Cerebellar cortex (tissue), 1 donor: ENCODE data around the gene PSRC1.

Experiments
- DNase-seq: peaks from one replicate; pipeline ENCODE4 v3.0.0-alpha.2; 2015; ENCODE audit warnings: low spot score

PSRC1 gene

DNA sequence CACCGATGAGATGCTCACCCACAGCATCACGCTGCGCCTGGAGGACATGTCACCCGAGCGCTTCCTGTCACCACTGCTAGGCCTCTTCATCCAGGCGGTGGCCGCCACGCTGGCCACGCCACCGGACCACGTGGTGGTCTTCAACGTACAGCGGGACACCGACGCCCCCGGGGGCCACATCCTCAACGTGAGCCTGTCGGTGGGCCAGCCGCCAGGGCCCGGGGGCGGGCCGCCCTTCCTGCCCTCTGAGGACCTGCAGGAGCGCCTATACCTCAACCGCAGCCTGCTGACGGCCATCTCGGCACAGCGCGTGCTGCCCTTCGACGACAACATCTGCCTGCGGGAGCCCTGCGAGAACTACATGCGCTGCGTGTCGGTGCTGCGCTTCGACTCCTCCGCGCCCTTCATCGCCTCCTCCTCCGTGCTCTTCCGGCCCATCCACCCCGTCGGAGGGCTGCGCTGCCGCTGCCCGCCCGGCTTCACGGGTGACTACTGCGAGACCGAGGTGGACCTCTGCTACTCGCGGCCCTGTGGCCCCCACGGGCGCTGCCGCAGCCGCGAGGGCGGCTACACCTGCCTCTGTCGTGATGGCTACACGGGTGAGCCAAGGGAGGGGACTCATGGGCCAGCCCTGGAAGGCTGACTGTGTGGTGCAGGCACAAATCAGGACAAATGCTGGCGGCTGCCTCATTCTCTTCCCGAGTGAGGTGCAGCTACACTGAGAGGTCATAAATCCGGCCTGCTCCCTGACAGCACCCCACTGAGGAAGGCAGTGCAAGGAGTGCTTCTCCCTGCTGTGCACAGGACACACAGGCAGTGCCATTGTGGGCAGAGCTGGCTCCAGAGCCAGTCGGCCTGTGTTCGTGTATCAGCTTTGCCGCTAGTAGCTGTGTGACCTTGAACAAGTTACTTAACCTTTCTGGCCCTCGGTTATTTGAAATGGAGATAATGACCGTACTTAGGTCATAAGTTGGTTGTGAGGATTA, 24.2 kb downstream of the PSRC1 start:
- no peak for DNase-seq

DNA sequence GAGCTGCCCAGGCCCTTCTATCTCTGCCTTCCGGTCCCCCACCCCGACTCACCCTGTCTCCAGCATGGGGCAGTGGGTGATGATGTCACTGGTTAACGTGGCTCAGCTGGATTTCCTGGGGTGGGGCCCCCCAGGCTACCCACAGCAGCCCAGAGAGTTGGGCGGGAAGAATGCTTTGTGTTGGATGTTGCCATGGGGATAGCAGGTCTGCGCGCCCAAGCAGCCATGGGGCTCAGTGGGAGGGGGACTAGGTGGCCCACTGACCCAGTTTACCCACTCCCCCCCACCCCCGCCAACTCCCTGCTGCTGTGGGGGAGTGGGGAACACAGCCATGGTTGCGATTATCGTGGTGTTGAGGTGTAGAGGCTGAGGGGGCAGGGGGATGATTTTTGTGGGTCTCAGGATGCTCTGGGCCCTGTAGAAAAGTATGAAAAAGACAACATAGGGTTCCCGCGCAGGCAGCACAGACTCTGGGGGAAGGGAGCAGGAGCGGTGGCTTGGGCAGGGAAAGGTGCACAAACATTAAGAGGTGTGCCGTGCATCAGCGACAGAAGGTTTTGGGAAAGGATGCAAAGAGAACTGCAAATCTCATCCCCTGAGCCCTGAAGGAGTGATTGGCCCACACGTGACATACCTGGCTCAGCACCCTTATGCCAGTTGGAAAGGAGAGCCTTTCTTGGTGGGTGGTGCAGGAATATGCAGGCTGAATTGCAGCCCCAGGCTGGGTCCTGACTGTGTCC, 25.1 kb downstream of the PSRC1 start:
- no peak for DNase-seq

DNA sequence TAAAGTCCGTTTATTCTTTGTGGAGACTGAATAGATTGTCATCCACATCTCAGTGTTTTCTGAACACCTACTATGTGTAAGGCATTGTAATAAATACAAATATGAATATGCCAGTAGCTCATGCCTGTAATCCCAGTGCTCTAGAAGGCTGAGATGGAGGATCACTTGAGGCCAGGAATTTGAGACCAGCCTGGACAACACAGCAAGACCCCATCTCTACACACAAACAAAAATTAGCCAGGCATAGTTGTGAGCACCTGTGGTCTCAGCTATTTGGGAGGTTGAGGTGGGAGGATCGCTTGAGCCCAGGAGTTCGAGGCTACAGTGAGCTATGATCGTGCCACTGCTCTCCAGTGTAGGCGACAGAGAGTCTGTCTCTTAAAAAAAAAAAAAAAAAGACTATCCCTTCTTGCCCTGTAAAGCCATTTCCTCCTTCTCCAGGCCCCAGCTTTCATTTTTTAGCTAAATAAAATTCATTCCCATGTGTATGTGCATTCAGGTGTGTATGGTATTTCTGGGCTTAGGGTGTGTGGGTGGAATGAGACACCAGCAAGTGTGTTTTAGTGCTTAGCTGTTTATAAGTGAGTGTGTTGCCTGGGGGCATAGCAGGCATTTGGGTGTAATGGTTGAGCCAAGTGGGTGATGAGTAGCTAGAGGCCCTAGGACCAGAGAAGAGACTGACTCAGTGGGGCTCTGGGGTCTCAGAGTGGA, 25.8 kb downstream of the PSRC1 start:
- no peak for DNase-seq

DNA sequence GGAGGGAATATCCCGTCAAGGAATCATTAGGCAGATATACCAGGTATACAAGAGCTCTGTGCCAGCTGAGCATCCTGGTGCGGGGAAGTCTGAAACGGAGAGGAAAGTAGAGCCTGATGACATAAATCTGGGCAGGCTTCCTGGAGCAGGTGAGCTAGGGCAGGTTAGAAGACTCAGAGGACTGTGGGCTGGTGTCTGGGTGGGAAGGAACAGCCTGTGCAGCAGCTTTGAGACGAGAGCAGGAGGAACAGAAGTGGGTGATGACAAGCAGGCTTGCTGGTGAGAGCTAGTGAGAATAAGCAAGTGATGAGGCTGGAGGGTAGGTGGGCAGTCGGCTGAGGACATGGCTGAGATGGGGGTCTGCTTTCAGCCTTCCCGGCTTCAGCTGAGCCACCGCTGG, 26.9 kb downstream of the PSRC1 start:
- DNase-seq, result no peak

DNA sequence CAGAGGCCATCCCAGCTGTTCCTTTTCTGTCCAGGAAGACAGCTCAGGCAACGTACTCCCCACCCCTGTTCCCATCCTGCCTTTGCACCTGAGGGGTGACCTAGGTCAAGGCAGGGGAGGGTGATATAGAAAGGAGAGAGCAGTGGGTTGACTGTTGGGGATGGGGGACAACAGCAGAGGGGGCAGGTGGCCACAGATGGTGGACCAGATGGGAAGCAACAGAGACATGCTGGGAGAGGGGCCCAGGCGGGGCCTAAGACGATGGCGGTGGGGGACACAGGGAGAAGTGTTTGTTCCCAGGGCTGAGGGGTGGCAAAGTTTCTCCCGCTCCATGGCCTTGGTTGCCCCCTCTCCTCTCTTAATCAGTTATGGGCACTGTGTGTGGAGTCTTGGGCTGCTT, 27.3 kb downstream of the PSRC1 start:
- DNase-seq, result no peak

DNA sequence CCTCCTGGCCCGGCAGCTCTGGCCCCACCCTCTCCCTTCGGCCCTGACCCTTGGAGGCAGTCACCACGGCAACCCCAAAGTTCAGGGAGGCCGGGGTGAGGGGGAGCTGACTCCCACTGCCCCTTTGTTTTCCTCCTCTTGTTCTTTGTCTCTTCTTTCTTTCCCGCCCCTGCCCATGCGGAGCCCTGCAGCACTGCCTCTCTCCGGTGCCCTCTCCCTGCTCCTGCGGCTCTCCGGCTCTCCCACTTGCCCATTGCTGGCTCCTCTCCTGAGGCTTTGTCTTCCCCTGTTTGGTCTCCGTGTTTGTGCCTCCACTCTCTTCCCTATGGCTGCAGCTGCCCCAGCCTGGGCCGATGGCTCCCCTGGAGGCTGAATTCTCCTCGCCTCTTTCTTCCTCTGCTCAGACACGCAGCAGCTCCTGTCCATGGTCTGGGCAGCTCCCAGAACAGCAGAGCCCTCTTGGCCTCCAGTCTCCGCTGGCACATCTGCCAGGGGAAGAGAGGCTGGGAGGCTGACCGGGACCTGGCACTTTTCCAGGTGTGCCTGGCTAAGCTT, 27.8 kb downstream of the PSRC1 start:
- DNase-seq, result peak; percentile 28

DNA sequence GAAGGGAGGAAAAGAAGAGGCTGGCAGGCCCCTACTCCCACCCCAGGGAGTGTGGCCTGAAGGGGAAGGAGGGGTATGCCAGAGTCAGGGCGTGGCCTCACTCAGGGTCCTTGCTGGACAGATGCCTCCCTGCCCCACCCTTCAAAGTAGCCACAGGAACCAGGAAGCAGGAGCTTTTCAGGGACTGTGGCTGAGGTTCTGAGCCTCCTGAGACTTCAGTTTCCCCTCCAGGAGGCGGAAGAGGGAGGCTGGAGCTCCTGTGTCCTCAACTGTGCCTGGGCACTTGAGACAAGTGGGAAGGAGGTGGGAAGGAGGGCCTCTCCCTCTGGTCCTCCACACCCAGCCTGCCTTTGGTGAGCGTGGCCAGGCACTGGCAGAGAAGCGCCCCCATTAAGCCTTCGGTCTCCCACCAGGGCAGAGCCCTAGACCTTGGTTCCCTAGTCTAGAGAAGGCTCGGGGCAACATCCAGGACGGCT, 28.3 kb downstream of the PSRC1 start:
- DNase-seq, result no peak

DNA sequence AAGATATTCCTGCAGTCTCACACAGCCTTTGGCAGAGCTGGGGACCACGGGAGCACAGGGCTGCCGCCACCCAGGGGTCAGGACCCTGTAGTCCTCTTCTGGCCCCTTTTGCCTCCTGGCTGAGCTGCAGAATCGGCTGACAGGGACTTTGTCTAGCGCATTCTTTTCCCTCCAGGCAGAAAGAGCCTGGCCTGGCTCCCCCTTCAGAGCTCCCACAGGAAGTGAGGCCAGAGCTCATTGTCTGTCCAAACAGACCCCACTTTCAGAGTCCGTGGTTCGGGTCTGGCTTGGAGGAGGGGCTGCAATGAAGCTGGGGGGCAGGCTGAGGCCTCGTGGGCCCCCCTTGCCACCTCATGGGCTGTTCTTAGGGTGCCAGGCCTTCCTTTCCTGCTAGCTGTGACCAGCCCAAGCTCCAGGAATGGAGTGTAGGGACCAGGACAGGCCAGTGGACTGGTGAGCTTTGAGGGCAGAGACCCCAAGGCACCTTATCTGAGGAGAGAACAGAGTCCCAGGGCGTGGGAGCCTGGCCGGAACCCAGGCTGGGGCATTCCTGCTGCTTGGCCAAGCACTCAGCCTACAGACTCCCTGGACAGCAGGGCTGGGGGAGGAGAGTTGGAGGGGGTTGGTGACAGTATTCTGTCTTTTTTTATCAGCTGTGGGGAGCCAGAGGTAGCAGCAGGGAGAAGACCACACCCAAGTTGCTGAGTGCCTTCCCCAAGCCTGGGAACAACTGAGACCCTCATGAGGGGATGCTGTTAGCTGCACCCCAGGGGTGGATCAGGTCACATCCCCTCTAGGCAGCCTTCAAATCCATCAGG, 28.9 kb downstream of the PSRC1 start:
- no peak for DNase-seq

DNA sequence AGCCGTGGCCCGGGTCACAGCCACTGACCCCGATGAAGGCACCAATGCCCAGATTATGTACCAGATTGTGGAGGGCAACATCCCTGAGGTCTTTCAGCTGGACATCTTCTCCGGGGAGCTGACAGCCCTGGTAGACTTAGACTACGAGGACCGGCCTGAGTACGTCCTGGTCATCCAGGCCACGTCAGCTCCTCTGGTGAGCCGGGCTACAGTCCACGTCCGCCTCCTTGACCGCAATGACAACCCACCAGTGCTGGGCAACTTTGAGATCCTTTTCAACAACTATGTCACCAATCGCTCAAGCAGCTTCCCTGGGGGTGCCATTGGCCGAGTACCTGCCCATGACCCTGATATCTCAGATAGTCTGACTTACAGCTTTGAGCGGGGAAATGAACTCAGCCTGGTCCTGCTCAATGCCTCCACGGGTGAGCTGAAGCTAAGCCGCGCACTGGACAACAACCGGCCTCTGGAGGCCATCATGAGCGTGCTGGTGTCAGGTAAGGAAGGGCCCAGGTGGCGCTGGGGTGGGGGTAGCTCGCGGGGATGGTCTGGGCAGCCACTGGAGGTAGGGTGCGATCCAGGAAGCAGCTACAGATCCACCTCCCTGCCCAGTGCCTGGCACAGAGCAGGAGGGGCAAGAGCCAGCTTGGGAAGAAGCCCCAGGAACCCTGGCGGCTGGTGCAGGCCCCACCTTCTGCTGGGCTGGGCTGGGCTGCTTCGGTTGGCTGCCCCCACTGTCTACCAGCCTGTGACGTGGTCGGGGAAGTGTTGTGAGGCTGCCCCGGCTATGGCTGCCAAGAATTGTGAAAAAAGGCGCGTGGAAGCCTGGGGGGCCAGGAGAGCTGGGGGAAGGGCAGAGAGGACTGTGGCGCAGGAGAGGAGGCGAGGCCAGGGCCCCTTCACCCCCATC, 29.8 kb downstream of the PSRC1 start:
- DNase-seq, result peak; percentile 71

DNA sequence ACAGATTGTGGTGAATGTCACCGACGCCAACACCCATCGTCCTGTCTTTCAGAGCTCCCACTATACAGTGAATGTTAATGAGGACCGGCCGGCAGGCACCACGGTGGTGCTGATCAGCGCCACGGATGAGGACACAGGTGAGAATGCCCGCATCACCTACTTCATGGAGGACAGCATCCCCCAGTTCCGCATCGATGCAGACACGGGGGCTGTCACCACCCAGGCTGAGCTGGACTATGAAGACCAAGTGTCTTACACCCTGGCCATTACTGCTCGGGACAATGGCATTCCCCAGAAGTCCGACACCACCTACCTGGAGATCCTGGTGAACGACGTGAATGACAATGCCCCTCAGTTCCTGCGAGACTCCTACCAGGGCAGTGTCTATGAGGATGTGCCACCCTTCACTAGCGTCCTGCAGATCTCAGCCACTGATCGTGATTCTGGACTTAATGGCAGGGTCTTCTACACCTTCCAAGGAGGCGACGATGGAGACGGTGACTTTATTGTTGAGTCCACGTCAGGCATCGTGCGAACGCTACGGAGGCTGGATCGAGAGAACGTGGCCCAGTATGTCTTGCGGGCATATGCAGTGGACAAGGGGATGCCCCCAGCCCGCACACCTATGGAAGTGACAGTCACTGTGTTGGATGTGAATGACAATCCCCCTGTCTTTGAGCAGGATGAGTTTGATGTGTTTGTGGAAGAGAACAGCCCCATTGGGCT, 30.6 kb downstream of the PSRC1 start:
- DNase-seq, result no peak

DNA sequence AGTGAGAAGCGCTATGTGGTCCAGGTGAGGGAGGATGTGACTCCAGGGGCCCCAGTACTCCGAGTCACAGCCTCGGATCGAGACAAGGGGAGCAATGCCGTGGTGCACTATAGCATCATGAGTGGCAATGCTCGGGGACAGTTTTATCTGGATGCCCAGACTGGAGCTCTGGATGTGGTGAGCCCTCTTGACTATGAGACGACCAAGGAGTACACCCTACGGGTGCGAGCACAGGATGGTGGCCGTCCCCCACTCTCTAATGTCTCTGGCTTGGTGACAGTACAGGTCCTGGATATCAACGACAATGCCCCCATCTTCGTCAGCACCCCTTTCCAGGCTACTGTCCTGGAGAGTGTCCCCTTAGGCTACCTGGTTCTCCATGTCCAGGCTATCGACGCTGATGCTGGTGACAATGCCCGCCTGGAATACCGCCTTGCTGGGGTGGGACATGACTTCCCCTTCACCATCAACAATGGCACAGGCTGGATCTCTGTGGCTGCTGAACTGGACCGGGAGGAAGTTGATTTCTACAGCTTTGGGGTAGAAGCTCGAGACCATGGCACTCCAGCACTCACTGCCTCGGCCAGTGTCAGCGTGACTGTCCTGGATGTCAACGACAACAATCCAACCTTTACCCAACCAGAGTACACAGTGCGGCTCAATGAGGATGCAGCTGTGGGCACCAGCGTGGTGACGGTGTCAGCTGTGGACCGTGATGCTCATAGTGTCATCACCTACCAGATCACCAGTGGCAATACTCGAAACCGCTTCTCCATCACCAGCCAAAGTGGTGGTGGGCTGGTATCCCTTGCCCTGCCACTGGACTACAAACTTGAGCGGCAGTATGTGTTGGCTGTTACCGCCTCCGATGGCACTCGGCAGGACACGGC, 31.4 kb downstream of the PSRC1 start:
- DNase-seq, result no peak

DNA sequence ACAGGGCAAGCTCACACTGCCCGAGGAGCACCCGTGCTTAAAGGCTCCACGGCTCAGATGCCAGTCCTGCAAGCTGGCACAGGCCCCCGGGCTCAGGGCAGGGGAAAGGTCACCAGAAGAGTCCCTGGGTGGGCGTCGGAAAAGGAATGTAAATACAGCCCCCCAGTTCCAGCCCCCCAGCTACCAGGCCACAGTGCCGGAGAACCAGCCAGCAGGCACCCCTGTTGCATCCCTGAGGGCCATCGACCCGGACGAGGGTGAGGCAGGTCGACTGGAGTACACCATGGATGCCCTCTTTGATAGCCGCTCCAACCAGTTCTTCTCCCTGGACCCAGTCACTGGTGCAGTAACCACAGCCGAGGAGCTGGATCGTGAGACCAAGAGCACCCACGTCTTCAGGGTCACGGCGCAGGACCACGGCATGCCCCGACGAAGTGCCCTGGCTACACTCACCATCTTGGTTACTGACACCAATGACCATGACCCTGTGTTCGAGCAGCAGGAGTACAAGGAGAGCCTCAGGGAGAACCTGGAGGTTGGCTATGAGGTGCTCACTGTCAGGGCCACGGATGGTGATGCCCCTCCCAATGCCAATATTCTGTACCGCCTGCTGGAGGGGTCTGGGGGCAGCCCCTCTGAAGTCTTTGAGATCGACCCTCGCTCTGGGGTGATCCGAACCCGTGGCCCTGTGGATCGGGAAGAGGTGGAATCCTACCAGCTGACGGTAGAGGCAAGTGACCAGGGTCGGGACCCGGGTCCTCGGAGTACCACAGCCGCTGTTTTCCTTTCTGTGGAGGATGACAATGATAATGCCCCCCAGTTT, 32.3 kb downstream of the PSRC1 start:
- no peak for DNase-seq

DNA sequence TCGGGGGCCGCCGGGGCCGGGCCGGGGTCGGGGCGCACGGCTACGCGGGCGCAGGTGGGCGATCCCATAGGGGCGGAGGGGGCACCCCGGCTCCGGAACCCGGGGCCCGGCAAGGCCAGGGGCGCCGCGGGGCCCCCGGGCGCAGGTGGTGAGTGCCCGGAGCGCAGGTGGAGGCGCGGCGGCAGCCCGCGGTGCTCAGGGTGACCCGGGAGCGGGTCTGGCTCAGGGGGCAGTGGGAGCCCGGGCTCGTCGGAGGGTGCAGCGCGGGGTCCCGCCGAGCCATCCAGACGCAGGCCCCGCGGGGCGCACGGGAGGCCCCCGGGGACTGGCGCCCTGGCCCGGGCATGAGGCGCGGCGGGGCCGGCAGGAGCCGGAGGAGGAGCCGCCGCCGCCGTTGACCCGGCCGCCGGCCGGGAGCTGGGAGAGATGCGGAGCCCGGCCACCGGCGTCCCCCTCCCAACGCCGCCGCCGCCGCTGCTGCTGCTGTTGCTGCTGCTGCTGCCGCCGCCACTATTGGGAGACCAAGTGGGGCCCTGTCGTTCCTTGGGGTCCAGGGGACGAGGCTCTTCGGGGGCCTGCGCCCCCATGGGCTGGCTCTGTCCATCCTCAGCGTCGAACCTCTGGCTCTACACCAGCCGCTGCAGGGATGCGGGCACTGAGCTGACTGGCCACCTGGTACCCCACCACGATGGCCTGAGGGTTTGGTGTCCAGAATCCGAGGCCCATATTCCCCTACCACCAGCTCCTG, 33.1 kb downstream of the PSRC1 start:
- DNase-seq, result no peak

DNA sequence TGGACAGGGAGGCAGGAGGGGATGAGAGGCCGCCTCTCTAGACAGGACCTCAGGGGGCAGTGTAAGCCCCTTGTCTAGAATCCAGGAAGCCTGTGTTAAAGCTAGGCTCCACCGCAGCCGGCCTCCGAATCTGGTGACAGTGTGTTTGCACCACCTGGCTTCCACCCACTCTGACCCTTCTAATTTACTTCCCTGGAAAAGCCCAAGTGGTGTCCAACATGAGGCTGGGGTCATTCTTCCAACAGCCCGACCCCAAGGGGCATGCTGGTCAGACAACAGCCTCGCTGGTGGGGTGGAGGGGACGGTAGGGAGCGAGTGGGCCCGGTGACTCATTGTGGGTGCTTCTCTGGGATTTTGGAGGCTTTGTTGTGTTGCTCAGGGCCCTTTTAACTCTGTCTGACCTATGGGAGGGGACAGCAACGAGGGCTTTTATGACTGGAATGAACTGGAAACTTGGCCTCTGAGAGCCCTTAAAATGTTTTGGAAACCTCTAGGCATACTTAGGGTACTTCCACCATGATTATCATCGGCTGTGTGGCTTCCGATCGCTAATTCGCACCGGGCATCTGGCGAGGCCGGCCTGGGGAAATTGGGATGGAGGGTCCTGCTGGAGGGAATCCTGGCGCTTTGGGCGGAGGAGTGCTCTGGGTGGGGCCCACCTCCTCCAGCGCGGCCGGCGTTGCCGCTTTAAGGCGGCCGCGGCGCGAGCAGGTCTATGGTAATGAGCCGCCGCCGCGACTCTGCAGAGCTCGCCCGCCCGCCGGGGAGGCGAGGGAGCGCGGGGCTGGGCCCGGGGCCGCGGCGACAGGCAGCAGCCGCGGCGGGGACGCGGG, 33.9 kb downstream of the PSRC1 start, which contains the start of gene CELSR2:
TSS of gene CELSR2 (plus strand) at position 743 of the 833 bp plus-strand sequence. CDS start 541 bp downstream, outside the sequence.
- peak; percentile 66 for DNase-seq

DNA sequence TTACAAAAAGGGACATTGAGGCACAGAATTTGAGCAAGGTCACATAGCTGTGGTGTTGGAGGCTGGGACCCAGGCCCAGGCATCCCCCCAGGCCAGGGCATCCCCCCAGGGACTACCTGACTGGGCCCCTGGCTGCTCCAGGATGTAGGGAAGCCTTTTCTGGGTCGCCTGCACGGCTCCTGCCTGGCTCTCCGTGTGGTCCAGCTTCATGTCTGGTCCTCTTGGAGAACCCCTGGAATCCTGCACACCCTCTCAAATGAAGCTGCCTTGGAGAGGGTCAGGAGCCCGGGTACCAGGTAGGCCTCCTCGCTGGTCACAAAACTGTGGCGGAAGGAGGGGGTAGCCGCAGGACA, 34.5 kb downstream of the PSRC1 start:
- DNase-seq, result no peak
